PC-9 (cell line): ENCODE results near the gene DDX19B. TPM values are rescaled to one million over a fixed set of nuclear protein-coding genes. Genes with fewer than 3 reads are reported as not detected.
A peak's percentile ranks its signal among the peaks of the same experiment; 100 is the strongest.

ENCODE experiments used
- BruUV-seq: library from RNA; stranded (reverse); fragments of 400-500 nt; replicated peaks from 2 replicates; lab custom pipeline; 2021; lab: Mats Ljungman, UMichigan
- CTCF ChIA-PET: fragments of 300-600 bp; sonication (Branson Sonifier 250); formaldehyde crosslinking; loops from one replicate; lab custom pipeline; 2022; ENCODE audit warnings: antibody characterized with exemption; lab: Charles Lee
- POLR2A ChIA-PET: fragments of 300-600 bp; sonication (Branson Sonifier 250); formaldehyde crosslinking; loops from one replicate; lab custom pipeline; 2022; ENCODE audit warnings: antibody characterized with exemption; ENCODE audit not compliant: unreplicated experiment; lab: Charles Lee
- DNase-seq, 2 experiments: peaks; one replicate each; pipeline versions ENCODE4 v3.0.0 to v3.0.0-alpha.2; 2015 to 2022; ENCODE audit warnings: mixed read lengths in 1 of 2
- H2AFZ ChIP-seq: fragments of 200-600 bp; sonication (generic); 2 replicates; pipeline ENCODE4 v1.8.1; 2017; ENCODE audit warnings: antibody characterized with exemption
- H3F3A ChIP-seq: fragments of 200-600 bp; sonication (generic); 2 replicates; pipeline ENCODE4 v1.8.1; 2017; ENCODE audit warnings: antibody characterized with exemption, mild to moderate bottlenecking, low read depth; ENCODE audit not compliant: insufficient read depth
- H3K27ac ChIP-seq: fragments of 200-600 bp; sonication (generic); 2 replicates; pipeline ENCODE4 v1.6.1; 2016; ENCODE audit warnings: mixed run types
- H3K27me3 ChIP-seq: fragments of 200-600 bp; sonication (generic); 2 replicates; pipeline ENCODE4 v1.6.1; 2016; ENCODE audit warnings: low read depth, mixed run types; ENCODE audit not compliant: insufficient read depth
- H3K36me3 ChIP-seq: fragments of 200-600 bp; sonication (generic); 2 replicates; pipeline ENCODE4 v1.6.1; 2016; ENCODE audit warnings: low read depth, mixed run types
- H3K4me1 ChIP-seq: fragments of 200-600 bp; sonication (generic); replicated peaks from 2 replicates; pipeline ENCODE4 v1.6.1; 2016; ENCODE audit warnings: mixed run types; ENCODE audit not compliant: insufficient read depth
- H3K4me2 ChIP-seq: fragments of 200-600 bp; sonication (generic); 2 replicates; pipeline ENCODE4 v1.6.1; 2017; ENCODE audit warnings: mixed run types
- H3K4me3 ChIP-seq: fragments of 200-600 bp; sonication (generic); 2 replicates; pipeline ENCODE4 v1.6.1; 2016; ENCODE audit warnings: mixed run types
- H3K79me2 ChIP-seq: fragments of 200-600 bp; sonication (generic); 2 replicates; pipeline ENCODE4 v1.6.1; 2017; ENCODE audit warnings: low read depth, mixed run types
- H3K9me2 ChIP-seq: fragments of 200-600 bp; sonication (generic); 2 replicates; pipeline ENCODE4 v1.8.1; 2017; ENCODE audit warnings: mild to moderate bottlenecking; ENCODE audit not compliant: insufficient read depth
- H3K9me3 ChIP-seq: fragments of 200-600 bp; sonication (generic); 2 replicates; pipeline ENCODE4 v1.8.1; 2016; ENCODE audit warnings: low read depth; ENCODE audit not compliant: insufficient read depth
- H4K20me1 ChIP-seq: fragments of 200-600 bp; sonication (generic); 2 replicates; pipeline ENCODE4 v1.8.1; 2017; ENCODE audit not compliant: insufficient read depth
- CTCF ChIP-seq: fragments of 200-600 bp; sonication (generic); conservative IDR thresholded peaks from 2 replicates; pipeline ENCODE4 v1.6.1; 2017; ENCODE audit warnings: mixed run types, antibody characterized with exemption, mild to moderate bottlenecking, moderate library complexity
- EZH2 ChIP-seq: fragments of 200-600 bp; sonication (generic); IDR thresholded peaks from 2 replicates; pipeline ENCODE4 v1.8.0; 2017; ENCODE audit warnings: antibody characterized with exemption, low read depth
- intact Hi-C: fragments of 100-400 bp; cut with micrococcal nuclease; formaldehyde crosslinking; loops from one replicate; pipeline ENCODE4 v1.10.0; 2022; ENCODE audit not compliant: unreplicated experiment
- total RNA-seq: library from RNA; stranded (reverse); gene quantifications from 2 replicates; pipeline ENCODE4 v1.2.3, GENCODE V29; 2021

The DDX19B gene
- total RNA-seq, 1 experiment from 2014 or later = 42.1 TPM

- peaks cover 4% of the 10 kb centered on the region; the same call in 1 of the 2 replicates for H4K20me1 ChIP-seq
- H3K9me2 ChIP-seq = no peaks in the 10 kb centered on the region
- peaks cover 10% of the 10 kb centered on the region for H3K4me1 ChIP-seq
- peak overlapping the region; percentile 86 for H3K27ac ChIP-seq
- H3K9me3 ChIP-seq = no peaks in the 10 kb centered on the region
- peak overlapping the region; percentile 87 for H2AFZ ChIP-seq
- POLR2A ChIA-PET = interaction anchor here (0.5 to 1.8 kb wide), 15 partner anchors 10 to 1029 kb away, joined by 3 to 17 read pairs (median 5); no protein-coding TSS in a partner anchor
- H3K36me3 ChIP-seq = peaks cover 4% of the 10 kb centered on the region; the same call in 1 of the 2 replicates
- H3K4me3 ChIP-seq = peak overlapping the region; percentile 100
- intact Hi-C loops = loop anchor here (1.0 to 2.0 kb wide), 5 partner anchors 47 to 142 kb away; partner anchors contain the start of genes COG4, FCSK, SF3B3 and ST3GAL2
- peaks cover 28% of the 10 kb centered on the region for H3F3A ChIP-seq
- peaks cover 21% of the 10 kb centered on the region for H3K79me2 ChIP-seq
- TSS peak; percentile 73 for BruUV-seq
- no peaks in the 10 kb centered on the region for H3K27me3 ChIP-seq
- CTCF ChIA-PET = interaction anchor here (0.5 kb wide), 1 partner anchor 396 kb away, joined by 3 read pairs; no protein-coding TSS in a partner anchor
- DNase-seq = peak; percentile 94 to 96
- TF ChIP-seq CTCF = peak; percentile 50
- no peak for TF ChIP-seq EZH2
- H3K4me2 ChIP-seq = peak overlapping the region; percentile 99
Observed at GRCh38 chr16:70380919-70381603, 82.1 kb downstream of the DDX19B start.

GRCh38 chr16:70381604-70382342 lies 82.8 kb downstream of the DDX19B start:
- Histone ChIP-seq H4K20me1 (peaks cover 4% of the 10 kb centered on the region; the same call in 1 of the 2 replicates), H3K79me2 (peaks cover 21% of the 10 kb centered on the region), H3K4me1 (peaks cover 10% of the 10 kb centered on the region), H3F3A (peaks cover 21% of the 10 kb centered on the region; the same call in 1 of the 2 replicates), H3K27me3 (no peaks in the 10 kb centered on the region), H2AFZ (peak overlapping the region; percentile 87), H3K27ac (no peak overlapping the region), H3K4me3 (peak overlapping the region; percentile 100), H3K4me2 (peak overlapping the region; percentile 99), H3K9me2 (no peaks in the 10 kb centered on the region), H3K36me3 (peaks cover 4% of the 10 kb centered on the region; the same call in 1 of the 2 replicates), H3K9me3 (no peaks in the 10 kb centered on the region)
- TF ChIP-seq EZH2 (no peak), CTCF (no peak)
- DNase-seq = no peak
- BruUV-seq = TSS peak; percentile 84
- intact Hi-C loops = loop anchor here (1.0 to 2.0 kb wide), 5 partner anchors 47 to 141 kb away; partner anchors contain the start of genes COG4, FCSK, SF3B3 and ST3GAL2
- CTCF ChIA-PET = interaction anchor here (0.5 kb wide), 1 partner anchor 397 kb away, joined by 3 read pairs; no protein-coding TSS in a partner anchor
- POLR2A ChIA-PET = interaction anchor here (0.6 to 1.8 kb wide), 9 partner anchors 9 to 1028 kb away, joined by 3 to 17 read pairs (median 4); no protein-coding TSS in a partner anchor

- intact Hi-C loops = no loop called here
- peaks cover 16% of the 10 kb centered on the region; the same call in 1 of the 2 replicates for H3F3A ChIP-seq
- H3K27ac ChIP-seq = no peak overlapping the region
- H2AFZ ChIP-seq = no peak overlapping the region
- TF ChIP-seq CTCF (no peak), EZH2 (no peak)
- no peaks in the 10 kb centered on the region for H3K9me2 ChIP-seq
- H3K4me1 ChIP-seq = peaks cover 10% of the 10 kb centered on the region
- H3K27me3 ChIP-seq = no peaks in the 10 kb centered on the region
- ChIA-PET CTCF (no interaction called here), POLR2A (no interaction called here)
- BruUV-seq = no TSS peak
- H3K36me3 ChIP-seq = no peaks in the 10 kb centered on the region
- DNase-seq = no peak
- peaks cover 21% of the 10 kb centered on the region for H3K79me2 ChIP-seq
- H3K9me3 ChIP-seq = no peaks in the 10 kb centered on the region
- H4K20me1 ChIP-seq = no peaks in the 10 kb centered on the region
- H3K4me3 ChIP-seq = no peak overlapping the region
- H3K4me2 ChIP-seq = no peak overlapping the region
Observed at GRCh38 chr16:70383421-70383960, 84.5 kb downstream of the DDX19B start.
